GM19035 (cell line): ENCODE measurements around the gene PPP1R27.

ENCODE experiments used
- ATAC-seq: cut with Tn5 transposase; IDR thresholded peaks from one replicate; pipeline ENCODE4 v1.9.1; 2021; ENCODE audit not compliant: unreplicated experiment

PPP1R27 gene

GRCh38 chr17:81822996-81823819 is 11.6 kb downstream of the PPP1R27 start:
- ATAC-seq: no peak

- ATAC-seq: no peak
These were observed 12.6 kb downstream of the PPP1R27 start for GRCh38 chr17:81822312-81822637.

GRCh38 chr17:81821603-81822311 is 13.1 kb downstream of the PPP1R27 start:
- no peak for ATAC-seq

GRCh38 chr17:81821147-81821546 is 13.7 kb downstream of the PPP1R27 start:
- ATAC-seq: no peak

GRCh38 chr17:81819708-81820107 is 15.1 kb downstream of the PPP1R27 start:
- ATAC-seq: no peak

GRCh38 chr17:81817758-81818147 is 17.1 kb downstream of the PPP1R27 start:
- no peak for ATAC-seq

GRCh38 chr17:81815646-81815986 is 19.2 kb downstream of the PPP1R27 start:
- no peak for ATAC-seq

- ATAC-seq: no peak
These were observed 19.9 kb downstream of the PPP1R27 start for GRCh38 chr17:81814748-81815645.

- ATAC-seq: no peak
These were observed 20.8 kb downstream of the PPP1R27 start for GRCh38 chr17:81813861-81814683.

- ATAC-seq: no peak
These were observed 21.5 kb downstream of the PPP1R27 start for GRCh38 chr17:81813371-81813684.

- ATAC-seq: no peak
These were observed 22.1 kb downstream of the PPP1R27 start for GRCh38 chr17:81812571-81813370.

- ATAC-seq: no peak
These were observed 22.9 kb downstream of the PPP1R27 start for GRCh38 chr17:81811705-81812570.

- no peak for ATAC-seq
These were observed 23.8 kb downstream of the PPP1R27 start for GRCh38 chr17:81810892-81811704.

GRCh38 chr17:81810476-81810875 is 24.4 kb downstream of the PPP1R27 start:
- no peak for ATAC-seq

GRCh38 chr17:81809556-81809998 is 25.3 kb downstream of the PPP1R27 start:
- ATAC-seq: no peak

GRCh38 chr17:81808778-81809555 is 25.9 kb downstream of the PPP1R27 start:
- no peak for ATAC-seq

GRCh38 chr17:81807839-81808238 is 27.0 kb downstream of the PPP1R27 start:
- no peak for ATAC-seq
